DMS 273 (cell line): ENCODE measurements around the gene GCM1.
"Not testable (repeated sequence)": the region's sequence is repeated elsewhere in the genome, so short reads cannot be mapped to it uniquely, and the experiment has no call there.

Experiments
- DNase-seq: peaks from one replicate; lab custom pipeline; 2025; ENCODE audit not compliant: unreplicated experiment; lab: John Stamatoyannopoulos, UW

Gene GCM1

GRCh38 chr6:53148684-53149083, at the start of gene GCM1:
Gene GCM1, minus strand, starts transcription at chr6:53148841. Its CDS starts 3,209 bp downstream, at chr6:53145632.
- DNase-seq: peak; percentile 14

- DNase-seq: no peak
These were observed 48.9 kb upstream of the GCM1 start for GRCh38 chr6:53197553-53197952.

GRCh38 chr6:53195048-53195447, 46.4 kb upstream of the GCM1 start:
- DNase-seq: no peak

GRCh38 chr6:53192682-53193188, 44.1 kb upstream of the GCM1 start:
- DNase-seq: no peak

- DNase-seq: no peak
These were observed 40.9 kb upstream of the GCM1 start for GRCh38 chr6:53189554-53189953.

GRCh38 chr6:53188833-53189232, 40.2 kb upstream of the GCM1 start:
- DNase-seq: no peak

GRCh38 chr6:53180678-53181077, 32.0 kb upstream of the GCM1 start:
- no peak for DNase-seq

GRCh38 chr6:53179961-53180651, 31.5 kb upstream of the GCM1 start:
- DNase-seq: peak; percentile 67

GRCh38 chr6:53178837-53179432, 30.3 kb upstream of the GCM1 start:
- no peak for DNase-seq

- no peak for DNase-seq
These were observed 26.4 kb upstream of the GCM1 start for GRCh38 chr6:53175027-53175426.

GRCh38 chr6:53172468-53172803, 23.8 kb upstream of the GCM1 start:
- no peak for DNase-seq

- DNase-seq: peak; percentile 89
These were observed 23.2 kb upstream of the GCM1 start for GRCh38 chr6:53171605-53172467.

GRCh38 chr6:53168516-53169267, 20.1 kb upstream of the GCM1 start:
- DNase-seq: no peak

- no peak for DNase-seq
These were observed 16.7 kb upstream of the GCM1 start for GRCh38 chr6:53165293-53165692.

- DNase-seq: no peak
These were observed 14.0 kb upstream of the GCM1 start for GRCh38 chr6:53162606-53163005.

GRCh38 chr6:53161481-53162009, 12.9 kb upstream of the GCM1 start:
- DNase-seq: no peak

GRCh38 chr6:53159558-53159957, 10.9 kb upstream of the GCM1 start:
- peak; percentile 37 for DNase-seq

GRCh38 chr6:53158076-53158475, 9.4 kb upstream of the GCM1 start:
- DNase-seq: not testable (repeated sequence)

GRCh38 chr6:53155279-53155678, 6.6 kb upstream of the GCM1 start:
- not testable (repeated sequence) for DNase-seq

- DNase-seq: no peak
These were observed 6.2 kb upstream of the GCM1 start for GRCh38 chr6:53154794-53155193.

GRCh38 chr6:53154071-53154470, 5.4 kb upstream of the GCM1 start:
- DNase-seq: no peak
